ENCODE measurements around the gene ABCB1.
"Not testable (repeated sequence)": the region's sequence is repeated elsewhere in the genome, so short reads cannot be mapped to it uniquely, and the experiment has no call there.

Gene ABCB1

DNA sequence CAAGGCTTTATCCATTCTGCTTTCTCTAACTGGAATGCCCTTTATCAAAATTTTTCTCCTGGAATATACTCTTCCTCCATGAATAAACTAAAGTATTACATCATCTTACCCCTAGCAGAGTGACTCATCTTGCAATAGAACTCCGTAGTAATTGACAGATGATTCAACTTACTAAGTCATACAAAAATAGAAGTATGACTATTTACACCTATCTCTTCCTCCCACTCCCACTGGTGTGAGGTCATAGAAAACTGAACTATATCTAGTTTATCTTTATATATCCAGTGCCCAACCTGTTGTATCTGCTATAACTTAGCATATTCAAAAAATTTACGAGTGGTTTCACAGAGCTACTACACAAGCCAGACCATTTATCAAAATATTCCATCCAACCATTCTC lies 26.1 kb downstream of the ABCB1 start:
- no peak for DNase-seq

DNA sequence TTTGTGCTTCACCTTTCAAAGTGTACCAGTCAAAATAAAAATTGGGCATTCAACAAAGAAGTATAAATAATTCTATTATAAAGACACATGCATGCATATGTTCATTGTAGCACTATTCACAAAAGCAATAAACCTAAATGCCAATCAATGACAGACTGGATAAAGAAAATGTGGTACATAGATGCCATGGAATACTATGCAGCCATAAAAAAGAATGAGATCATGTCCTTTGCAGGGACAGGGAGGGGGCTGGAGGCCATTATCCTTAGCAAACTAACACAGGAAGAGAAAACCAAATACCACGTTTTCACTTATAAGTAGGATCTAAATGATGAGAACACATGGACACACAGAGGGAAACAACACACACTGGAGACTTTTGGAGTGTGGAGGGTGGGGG lies 28.2 kb downstream of the ABCB1 start:
- not testable (repeated sequence) for DNase-seq

- no peak for DNase-seq
Observed at GRCh38 chr7:87570178-87570577, 30.5 kb downstream of the ABCB1 start.

DNA sequence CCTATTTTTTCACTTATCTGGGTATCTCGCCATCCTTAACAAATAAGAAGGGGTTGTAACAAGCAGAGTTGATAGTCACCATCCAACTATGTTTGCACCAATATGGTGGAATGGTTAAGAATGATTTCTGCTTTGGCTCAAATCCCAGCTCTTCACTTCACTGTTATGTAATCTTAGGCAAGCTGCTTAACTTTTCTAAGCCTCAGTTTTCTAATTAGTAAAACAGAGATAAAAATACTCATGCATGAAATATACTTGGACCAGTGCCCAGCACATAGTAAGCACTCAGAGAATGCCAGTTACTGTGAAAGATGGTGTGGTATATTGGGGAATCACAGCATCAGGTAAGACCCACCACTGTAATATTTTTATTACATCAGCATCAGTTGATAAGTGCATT lies 33.6 kb downstream of the ABCB1 start:
- DNase-seq, result no peak

- no peak for DNase-seq
Observed at GRCh38 chr7:87566311-87566900, 34.3 kb downstream of the ABCB1 start.

- no peak for DNase-seq
Observed at GRCh38 chr7:87565877-87566276, 34.8 kb downstream of the ABCB1 start.

GRCh38 chr7:87564296-87564963 lies 36.3 kb downstream of the ABCB1 start:
- DNase-seq, result peak in 2 of 3 experiments; percentile 13 to 46

- DNase-seq, result no peak
Observed at GRCh38 chr7:87561702-87562101, 39.0 kb downstream of the ABCB1 start.

- no peak for DNase-seq
Observed at GRCh38 chr7:87561102-87561501, 39.6 kb downstream of the ABCB1 start.

DNA sequence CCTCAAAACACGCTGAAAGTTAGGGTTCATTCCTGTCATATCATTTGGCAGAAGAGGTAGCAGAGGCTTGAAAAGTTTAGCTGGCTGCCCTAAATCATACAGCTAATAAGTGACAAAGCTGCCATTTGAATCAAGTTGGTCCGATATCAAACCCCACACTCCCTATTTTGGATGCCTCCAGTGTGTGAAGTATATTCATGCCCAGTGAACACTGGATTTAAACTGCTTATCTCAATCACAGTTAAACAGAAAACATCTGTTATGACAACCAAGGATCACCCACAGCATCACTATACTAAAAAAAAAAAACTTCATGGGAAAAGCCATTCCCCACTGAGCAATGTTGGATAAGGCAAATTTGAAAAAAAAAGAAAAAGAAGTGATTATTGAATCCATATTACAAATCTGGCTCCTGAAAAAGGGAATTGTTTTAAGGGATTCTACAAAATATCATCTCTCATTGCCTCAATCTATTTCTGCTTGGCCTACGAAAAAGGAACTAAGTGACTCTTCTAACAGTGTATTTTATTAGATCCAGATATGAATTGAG lies 48.3 kb downstream of the ABCB1 start:
- no peak for DNase-seq

DNA sequence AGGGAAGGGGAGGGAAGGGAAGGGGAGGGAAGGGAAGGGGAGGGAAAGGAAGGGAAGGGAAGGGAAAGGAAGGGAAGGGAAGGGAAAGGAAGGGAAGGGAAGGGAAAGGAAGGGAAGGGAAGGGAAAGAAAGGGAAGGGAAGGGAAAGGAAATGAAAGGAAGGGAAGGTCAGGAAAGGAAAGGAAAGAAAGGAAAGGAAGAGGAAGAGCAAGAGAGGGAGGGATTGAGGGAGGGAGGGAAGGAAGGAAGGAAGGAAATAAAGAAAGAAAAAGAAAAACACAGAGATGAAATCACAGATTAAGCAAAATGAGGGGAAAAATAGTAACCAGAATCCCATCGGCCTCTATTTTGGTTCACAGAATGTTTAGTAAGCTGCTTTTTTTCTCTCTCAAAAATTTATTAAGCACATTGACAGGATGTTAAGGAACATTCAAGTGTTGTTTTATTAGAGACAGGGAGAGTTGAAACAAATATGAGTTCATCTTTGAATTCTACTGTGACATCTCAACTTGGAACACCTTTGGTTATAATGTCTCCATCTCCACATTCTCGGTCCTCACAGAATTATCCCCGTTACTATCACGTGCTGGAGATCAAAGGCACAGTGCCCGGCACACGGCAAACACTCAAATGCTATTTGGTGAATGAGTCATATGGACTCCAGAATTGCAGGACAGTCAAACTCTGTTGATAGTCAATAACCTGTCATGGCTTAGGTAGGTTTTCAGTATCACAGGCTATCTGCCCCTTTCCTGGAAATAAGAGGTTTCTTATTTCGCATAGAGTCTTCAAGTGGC lies 52.4 kb downstream of the ABCB1 start:
- peak in 1 of 3 experiments; percentile 17 for DNase-seq

- no peak for DNase-seq
Observed at GRCh38 chr7:87545760-87546159, 54.9 kb downstream of the ABCB1 start.

GRCh38 chr7:87543623-87544022 lies 57.1 kb downstream of the ABCB1 start:
- no peak for DNase-seq

- no peak for DNase-seq
Observed at GRCh38 chr7:87541648-87542047, 59.0 kb downstream of the ABCB1 start.

GRCh38 chr7:87538052-87538451 lies 62.6 kb downstream of the ABCB1 start:
- no peak for DNase-seq

GRCh38 chr7:87534072-87534471 lies 66.6 kb downstream of the ABCB1 start:
- DNase-seq, result no peak

- no peak for DNase-seq
Observed at GRCh38 chr7:87530126-87530525, 70.6 kb downstream of the ABCB1 start.

DNA sequence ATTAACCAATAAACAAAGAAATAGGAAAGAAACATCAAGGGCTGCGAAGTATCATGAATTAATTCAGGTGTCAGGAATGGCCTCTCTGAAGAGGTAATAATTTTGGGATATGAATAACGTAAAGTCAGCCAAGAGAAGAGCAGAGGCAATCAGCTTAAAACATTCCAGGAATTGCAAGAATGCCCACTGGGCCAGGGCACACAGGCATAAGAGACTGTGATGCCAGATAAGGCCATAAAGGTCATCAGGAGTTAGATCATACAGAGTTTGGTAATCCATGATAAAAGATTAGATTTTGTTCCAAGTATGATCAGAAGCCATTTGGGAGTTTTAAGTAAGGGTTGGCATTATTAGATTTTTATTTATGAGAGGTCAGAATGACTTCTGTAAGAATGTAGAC lies 72.0 kb downstream of the ABCB1 start:
- no peak for DNase-seq

- no peak for DNase-seq
Observed at GRCh38 chr7:87518735-87519134, 81.9 kb downstream of the ABCB1 start.

- no peak for DNase-seq
Observed at GRCh38 chr7:87517891-87518290, 82.8 kb downstream of the ABCB1 start.

DNA sequence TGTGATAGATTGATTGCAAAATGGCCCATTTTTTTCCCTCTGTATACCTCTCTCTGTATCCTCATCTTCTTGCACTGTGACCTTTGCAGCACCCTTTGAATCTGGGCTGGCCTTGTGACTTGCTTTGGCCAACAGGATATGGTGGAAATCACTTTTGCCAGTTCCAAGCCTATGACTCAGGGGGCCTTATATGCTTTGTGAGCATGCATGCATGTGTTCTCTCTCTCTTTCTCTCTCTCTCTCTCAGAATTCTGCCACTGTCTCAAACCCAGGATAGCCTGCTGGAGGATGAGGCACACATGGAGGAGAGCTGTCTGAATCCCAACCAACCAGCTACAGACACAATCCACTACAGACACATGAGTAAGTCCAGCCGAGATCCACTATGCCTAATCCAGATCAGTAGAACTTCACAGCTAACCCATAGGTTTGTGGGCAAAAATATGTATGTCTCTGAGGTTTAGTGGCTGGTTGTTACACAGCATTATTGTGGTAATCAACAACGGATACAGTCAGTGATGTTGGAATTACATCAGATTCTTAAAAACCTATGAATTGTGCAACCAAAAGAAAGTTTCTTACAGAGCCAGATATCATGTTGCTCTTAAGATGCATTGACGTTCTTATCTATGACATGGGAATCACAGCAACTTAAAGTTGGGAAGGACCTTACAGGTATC lies 83.4 kb downstream of the ABCB1 start:
- no peak for DNase-seq

DNA sequence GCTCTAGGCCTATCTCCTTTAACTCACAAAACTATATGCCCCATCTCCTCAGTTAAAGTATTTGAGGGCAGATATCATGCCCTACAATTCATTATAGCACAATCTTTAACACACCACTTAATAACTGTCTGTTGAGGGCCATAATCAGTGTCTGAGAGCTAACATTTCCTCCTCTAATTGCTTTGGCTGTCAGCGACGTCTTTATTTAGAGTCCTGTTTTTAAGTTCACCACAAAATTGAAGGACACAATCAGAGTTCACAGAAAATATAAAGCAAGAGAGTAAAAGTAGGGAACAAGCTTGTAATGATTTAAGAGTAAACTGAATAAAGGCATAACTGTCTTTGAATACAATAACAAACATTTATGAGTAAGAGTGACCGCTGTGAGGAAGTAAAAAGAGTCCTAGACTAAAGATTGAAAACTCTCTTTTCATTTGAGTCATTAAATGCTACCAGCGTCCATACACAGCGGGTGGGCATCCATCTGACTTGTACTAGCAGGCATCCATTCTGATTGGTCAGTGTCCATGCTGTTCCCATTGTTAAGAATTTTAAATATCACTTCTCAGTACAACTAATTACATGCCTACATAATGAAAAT lies 86.8 kb downstream of the ABCB1 start:
- peak in 2 of 3 experiments; percentile 48 to 88 for DNase-seq

DNA sequence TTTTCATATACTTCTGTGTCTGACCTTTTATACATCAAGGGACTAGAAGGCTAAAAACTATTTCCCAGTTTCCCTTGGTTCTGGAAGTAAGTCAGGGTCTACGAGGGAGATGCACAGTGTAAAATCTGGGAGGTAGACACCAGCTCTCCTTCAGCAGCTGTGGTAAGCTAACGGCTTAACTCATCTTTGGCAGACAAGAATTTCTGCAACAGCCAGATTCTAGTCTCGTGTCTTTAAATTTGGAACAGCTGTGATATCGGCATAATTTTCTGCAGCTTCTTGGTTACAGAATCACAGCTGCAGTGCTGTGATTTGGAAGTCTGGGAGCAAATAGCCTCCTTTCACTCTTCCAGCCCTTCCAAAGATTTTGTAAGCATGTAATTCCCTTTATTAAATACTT lies 87.8 kb downstream of the ABCB1 start:
- no peak for DNase-seq
